Measurements from ENCODE around the gene NAV2. TPM values are rescaled to one million over a fixed set of nuclear protein-coding genes. Genes with fewer than 3 reads are reported as not detected.

NAV2 gene
- total and polyA plus RNA-seq, 2 donors from 2014 or later: 5.9 to 37.7 TPM

DNA sequence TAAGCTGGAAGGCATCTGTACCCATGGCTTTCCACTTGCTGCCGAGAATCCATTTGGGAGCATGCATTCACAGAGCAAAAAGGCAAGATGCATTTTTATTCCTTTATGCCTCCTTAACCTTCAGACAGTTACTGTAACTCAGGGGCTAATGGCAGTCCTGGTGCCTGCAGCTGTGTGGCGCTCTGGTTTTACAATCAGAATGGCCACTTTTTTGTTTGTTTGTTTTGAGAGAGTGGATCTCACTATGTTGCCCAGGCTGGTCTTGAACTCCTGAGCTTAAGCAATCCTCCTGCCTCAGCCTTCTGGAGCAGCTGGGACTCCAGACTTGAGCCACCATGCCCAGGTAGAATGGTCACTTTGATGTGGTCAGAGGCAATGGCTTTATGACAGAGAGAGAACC is 101.8 kb downstream of the NAV2 start:
- Histone ChIP-seq H3K4me3 (ENCODE audit: low read length in 3 of 3) (no peak overlapping the region), H3K27ac (ENCODE audit: low read depth in 2 of 2, low read length in 2 of 2) (no peak overlapping the region), H3K4me1 (ENCODE audit: control insufficient read depth in 2 of 3, insufficient read depth in 2 of 3, low read depth in 1 of 3, low read length in 3 of 3) (no peaks in the 10 kb centered on the region), H3K27me3 (ENCODE audit: control insufficient read depth, insufficient read depth, low read length) (no peaks in the 10 kb centered on the region), H3K9ac (ENCODE audit: low read length in 3 of 3) (no peak overlapping the region), H3K9me3 (ENCODE audit: control insufficient read depth in 2 of 3, insufficient read depth in 1 of 3, low read length in 3 of 3) (no peaks in the 10 kb centered on the region), H3K36me3 (ENCODE audit: control insufficient read depth in 2 of 3, insufficient read depth in 3 of 3, low read length in 3 of 3) (no peaks in the 10 kb centered on the region)
- TF ChIP-seq, protein P1, sequence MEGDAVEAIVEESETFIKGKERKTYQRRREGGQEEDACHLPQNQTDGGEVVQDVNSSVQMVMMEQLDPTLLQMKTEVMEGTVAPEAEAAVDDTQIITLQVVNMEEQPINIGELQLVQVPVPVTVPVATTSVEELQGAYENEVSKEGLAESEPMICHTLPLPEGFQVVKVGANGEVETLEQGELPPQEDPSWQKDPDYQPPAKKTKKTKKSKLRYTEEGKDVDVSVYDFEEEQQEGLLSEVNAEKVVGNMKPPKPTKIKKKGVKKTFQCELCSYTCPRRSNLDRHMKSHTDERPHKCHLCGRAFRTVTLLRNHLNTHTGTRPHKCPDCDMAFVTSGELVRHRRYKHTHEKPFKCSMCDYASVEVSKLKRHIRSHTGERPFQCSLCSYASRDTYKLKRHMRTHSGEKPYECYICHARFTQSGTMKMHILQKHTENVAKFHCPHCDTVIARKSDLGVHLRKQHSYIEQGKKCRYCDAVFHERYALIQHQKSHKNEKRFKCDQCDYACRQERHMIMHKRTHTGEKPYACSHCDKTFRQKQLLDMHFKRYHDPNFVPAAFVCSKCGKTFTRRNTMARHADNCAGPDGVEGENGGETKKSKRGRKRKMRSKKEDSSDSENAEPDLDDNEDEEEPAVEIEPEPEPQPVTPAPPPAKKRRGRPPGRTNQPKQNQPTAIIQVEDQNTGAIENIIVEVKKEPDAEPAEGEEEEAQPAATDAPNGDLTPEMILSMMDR (IDR thresholded peaks at IDR 0.05; ENCODE audit: borderline replicate concordance, extremely low read depth, insufficient read depth): no peak
- DNase-seq (no peak), FAIRE-seq (no peak)
- intact Hi-C loops (cut with DNase I): no loop called here

- no peaks in the 10 kb centered on the region for H3K36me3 ChIP-seq (ENCODE audit: control insufficient read depth in 2 of 3, insufficient read depth in 3 of 3, low read length in 3 of 3)
- no peaks in the 10 kb centered on the region for H3K4me1 ChIP-seq (ENCODE audit: control insufficient read depth in 2 of 3, insufficient read depth in 2 of 3, low read depth in 1 of 3, low read length in 3 of 3)
- no peak overlapping the region for H3K27ac ChIP-seq (ENCODE audit: low read depth in 2 of 2, low read length in 2 of 2)
- no peak overlapping the region for H3K4me3 ChIP-seq (ENCODE audit: low read length in 3 of 3)
- no peak overlapping the region for H3K9ac ChIP-seq (ENCODE audit: low read length in 3 of 3)
- H3K9me3 ChIP-seq (ENCODE audit: control insufficient read depth in 2 of 3, insufficient read depth in 1 of 3, low read length in 3 of 3): no peaks in the 10 kb centered on the region
- DNase-seq: no peak
- TF ChIP-seq, protein P1 (IDR thresholded peaks at IDR 0.05; ENCODE audit: borderline replicate concordance, extremely low read depth, insufficient read depth): no peak
- H3K27me3 ChIP-seq (ENCODE audit: control insufficient read depth, insufficient read depth, low read length): no peaks in the 10 kb centered on the region
- no peak for FAIRE-seq
- intact Hi-C loops (cut with DNase I): no loop called here
Measured at GRCh38 chr11:19816040-19816439, 103.4 kb downstream of the NAV2 start.

DNA sequence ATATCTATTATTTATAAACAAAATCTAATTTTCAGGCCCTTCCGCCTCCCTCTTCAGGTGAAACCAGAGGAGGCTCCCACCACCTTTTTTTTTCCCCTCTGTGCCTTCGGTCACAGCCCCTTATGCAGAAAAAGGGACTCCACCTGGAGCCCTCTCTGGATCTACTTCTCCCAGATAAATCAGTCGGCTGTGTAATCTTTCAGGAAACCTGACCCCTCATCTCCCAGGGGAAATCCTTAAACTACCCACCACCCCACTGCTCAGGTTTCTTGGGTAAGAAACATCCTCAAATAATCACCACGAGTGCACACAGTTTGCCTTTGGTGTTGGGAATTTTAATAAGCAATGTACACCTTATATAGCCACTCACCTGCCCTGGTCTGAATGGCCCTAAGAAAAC is 104.2 kb downstream of the NAV2 start:
- TF ChIP-seq, protein P1 (IDR thresholded peaks at IDR 0.05; ENCODE audit: borderline replicate concordance, extremely low read depth, insufficient read depth): no peak
- DNase-seq: peak in 1 of 5 donors; percentile 30
- H3K9me3 ChIP-seq (ENCODE audit: control insufficient read depth in 2 of 3, insufficient read depth in 1 of 3, low read length in 3 of 3): no peaks in the 10 kb centered on the region
- no peaks in the 10 kb centered on the region for H3K27me3 ChIP-seq (ENCODE audit: control insufficient read depth, insufficient read depth, low read length)
- intact Hi-C loops (cut with DNase I): no loop called here
- no peaks in the 10 kb centered on the region for H3K4me1 ChIP-seq (ENCODE audit: control insufficient read depth in 2 of 3, insufficient read depth in 2 of 3, low read depth in 1 of 3, low read length in 3 of 3)
- H3K4me3 ChIP-seq (ENCODE audit: low read length in 3 of 3): no peak overlapping the region
- no peak overlapping the region for H3K9ac ChIP-seq (ENCODE audit: low read length in 3 of 3)
- no peaks in the 10 kb centered on the region for H3K36me3 ChIP-seq (ENCODE audit: control insufficient read depth in 2 of 3, insufficient read depth in 3 of 3, low read length in 3 of 3)
- FAIRE-seq: no peak
- no peak overlapping the region for H3K27ac ChIP-seq (ENCODE audit: low read depth in 2 of 2, low read length in 2 of 2)

DNA sequence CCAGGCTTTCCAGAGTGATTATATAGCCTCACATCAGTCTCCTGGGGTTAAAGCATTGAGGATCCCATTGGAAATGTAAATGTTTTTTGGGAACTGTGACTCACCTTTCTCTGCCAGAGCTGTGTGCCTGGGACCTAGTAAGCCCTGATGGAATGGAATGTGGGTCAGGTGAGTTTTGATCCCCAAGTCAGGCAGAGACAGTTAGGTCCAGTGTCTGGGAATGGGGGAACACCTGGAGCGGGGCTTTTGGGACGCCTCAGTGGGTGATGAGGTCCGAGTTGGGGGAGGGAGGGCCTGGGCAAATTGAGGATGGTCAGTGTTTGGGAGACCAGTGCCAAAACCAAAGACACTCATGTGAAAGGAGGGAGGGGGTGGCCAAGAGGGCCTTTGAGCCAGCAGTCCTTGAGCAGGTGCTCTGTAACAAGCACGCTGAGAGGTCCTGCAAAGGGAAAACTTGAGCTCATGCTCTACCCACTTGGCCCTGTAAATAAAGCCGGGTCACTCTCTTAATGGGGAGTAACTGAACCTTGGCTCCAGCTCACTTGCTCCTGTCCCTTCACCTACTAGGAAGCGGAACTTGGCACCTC is 104.7 kb downstream of the NAV2 start:
- H3K4me1 ChIP-seq (ENCODE audit: control insufficient read depth in 2 of 3, insufficient read depth in 2 of 3, low read depth in 1 of 3, low read length in 3 of 3): no peaks in the 10 kb centered on the region
- peak in 1 of 5 donors; percentile 28 for DNase-seq
- TF ChIP-seq, protein P1 (IDR thresholded peaks at IDR 0.05; ENCODE audit: borderline replicate concordance, extremely low read depth, insufficient read depth): no peak
- H3K36me3 ChIP-seq (ENCODE audit: control insufficient read depth in 2 of 3, insufficient read depth in 3 of 3, low read length in 3 of 3): no peaks in the 10 kb centered on the region
- no peak overlapping the region for H3K27ac ChIP-seq (ENCODE audit: low read depth in 2 of 2, low read length in 2 of 2)
- H3K27me3 ChIP-seq (ENCODE audit: control insufficient read depth, insufficient read depth, low read length): no peaks in the 10 kb centered on the region
- no peak overlapping the region for H3K4me3 ChIP-seq (ENCODE audit: low read length in 3 of 3)
- no peak for FAIRE-seq
- no peaks in the 10 kb centered on the region for H3K9me3 ChIP-seq (ENCODE audit: control insufficient read depth in 2 of 3, insufficient read depth in 1 of 3, low read length in 3 of 3)
- intact Hi-C loops (cut with DNase I): no loop called here
- H3K9ac ChIP-seq (ENCODE audit: low read length in 3 of 3): no peak overlapping the region

Measured in kidney (tissue), 14 donors.